ENCODE results near the gene LPO.

LPO gene

DNA sequence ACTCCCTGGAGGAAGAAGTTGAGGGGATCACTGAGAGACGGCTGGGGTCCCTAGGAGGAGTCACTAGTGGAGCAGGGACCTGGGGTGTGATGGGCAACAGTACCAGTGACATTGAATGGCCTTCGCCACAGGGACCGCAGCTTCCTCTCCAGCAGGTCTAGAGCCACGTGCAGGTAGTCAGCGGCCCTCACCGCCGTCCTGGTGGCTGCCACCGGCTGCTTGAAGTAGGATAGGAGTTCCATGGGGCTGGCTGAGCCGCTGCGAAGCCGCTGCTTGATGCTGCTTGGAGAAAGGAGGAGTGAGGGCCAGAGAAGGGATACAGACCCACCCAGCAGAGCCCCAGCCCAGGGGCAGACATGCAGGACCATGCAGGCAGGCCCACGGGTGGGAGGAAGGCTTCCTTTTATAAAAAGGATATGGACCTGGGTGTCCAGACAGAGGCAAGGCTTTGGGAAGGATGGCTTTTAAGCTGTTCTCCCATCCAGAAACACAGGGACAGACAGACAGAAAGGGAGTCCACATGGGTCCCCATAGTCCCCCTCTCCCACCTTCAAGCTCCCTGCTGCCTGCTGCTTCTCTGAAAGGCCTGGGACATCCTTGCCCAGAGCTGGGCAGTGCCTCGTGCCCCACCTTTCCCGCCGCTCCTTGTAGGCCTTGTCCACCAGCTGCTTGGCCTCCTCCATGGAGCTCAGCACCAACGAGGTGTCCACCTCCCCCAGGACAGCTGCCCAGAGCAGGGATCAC lies 41.5 kb downstream of the LPO start:
- TF ChIP-seq, protein P1, sequence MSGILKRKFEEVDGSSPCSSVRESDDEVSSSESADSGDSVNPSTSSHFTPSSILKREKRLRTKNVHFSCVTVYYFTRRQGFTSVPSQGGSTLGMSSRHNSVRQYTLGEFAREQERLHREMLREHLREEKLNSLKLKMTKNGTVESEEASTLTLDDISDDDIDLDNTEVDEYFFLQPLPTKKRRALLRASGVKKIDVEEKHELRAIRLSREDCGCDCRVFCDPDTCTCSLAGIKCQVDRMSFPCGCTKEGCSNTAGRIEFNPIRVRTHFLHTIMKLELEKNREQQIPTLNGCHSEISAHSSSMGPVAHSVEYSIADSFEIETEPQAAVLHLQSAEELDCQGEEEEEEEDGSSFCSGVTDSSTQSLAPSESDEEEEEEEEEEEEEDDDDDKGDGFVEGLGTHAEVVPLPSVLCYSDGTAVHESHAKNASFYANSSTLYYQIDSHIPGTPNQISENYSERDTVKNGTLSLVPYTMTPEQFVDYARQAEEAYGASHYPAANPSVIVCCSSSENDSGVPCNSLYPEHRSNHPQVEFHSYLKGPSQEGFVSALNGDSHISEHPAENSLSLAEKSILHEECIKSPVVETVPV (CRISPR knock-in tag; IDR thresholded peaks at IDR 0.05), result no peak
- TF ChIP-seq GLIS3 (CRISPR knock-in tag; IDR thresholded peaks at IDR 0.05) (no peak), TOX (CRISPR knock-in tag; IDR thresholded peaks at IDR 0.05; ENCODE audit: borderline replicate concordance) (no peak), BACH2 (CRISPR knock-in tag; IDR thresholded peaks at IDR 0.05; ENCODE audit: borderline replicate concordance) (no peak), ZC3H10 (CRISPR knock-in tag; IDR thresholded peaks at IDR 0.05) (no peak), ARNTL (CRISPR knock-in tag; IDR thresholded peaks at IDR 0.05; ENCODE audit: borderline replicate concordance, low read depth) (no peak), ZNF8 (CRISPR knock-in tag; IDR thresholded peaks at IDR 0.05) (no peak), ZFP30 (CRISPR knock-in tag; IDR thresholded peaks at IDR 0.05) (no peak), ISL1 (CRISPR knock-in tag; IDR thresholded peaks at IDR 0.05) (no peak), ESRRG (CRISPR knock-in tag; IDR thresholded peaks at IDR 0.05) (no peak), OSR1 (CRISPR knock-in tag; IDR thresholded peaks at IDR 0.05) (no peak)
- TF ChIP-seq, protein P2, sequence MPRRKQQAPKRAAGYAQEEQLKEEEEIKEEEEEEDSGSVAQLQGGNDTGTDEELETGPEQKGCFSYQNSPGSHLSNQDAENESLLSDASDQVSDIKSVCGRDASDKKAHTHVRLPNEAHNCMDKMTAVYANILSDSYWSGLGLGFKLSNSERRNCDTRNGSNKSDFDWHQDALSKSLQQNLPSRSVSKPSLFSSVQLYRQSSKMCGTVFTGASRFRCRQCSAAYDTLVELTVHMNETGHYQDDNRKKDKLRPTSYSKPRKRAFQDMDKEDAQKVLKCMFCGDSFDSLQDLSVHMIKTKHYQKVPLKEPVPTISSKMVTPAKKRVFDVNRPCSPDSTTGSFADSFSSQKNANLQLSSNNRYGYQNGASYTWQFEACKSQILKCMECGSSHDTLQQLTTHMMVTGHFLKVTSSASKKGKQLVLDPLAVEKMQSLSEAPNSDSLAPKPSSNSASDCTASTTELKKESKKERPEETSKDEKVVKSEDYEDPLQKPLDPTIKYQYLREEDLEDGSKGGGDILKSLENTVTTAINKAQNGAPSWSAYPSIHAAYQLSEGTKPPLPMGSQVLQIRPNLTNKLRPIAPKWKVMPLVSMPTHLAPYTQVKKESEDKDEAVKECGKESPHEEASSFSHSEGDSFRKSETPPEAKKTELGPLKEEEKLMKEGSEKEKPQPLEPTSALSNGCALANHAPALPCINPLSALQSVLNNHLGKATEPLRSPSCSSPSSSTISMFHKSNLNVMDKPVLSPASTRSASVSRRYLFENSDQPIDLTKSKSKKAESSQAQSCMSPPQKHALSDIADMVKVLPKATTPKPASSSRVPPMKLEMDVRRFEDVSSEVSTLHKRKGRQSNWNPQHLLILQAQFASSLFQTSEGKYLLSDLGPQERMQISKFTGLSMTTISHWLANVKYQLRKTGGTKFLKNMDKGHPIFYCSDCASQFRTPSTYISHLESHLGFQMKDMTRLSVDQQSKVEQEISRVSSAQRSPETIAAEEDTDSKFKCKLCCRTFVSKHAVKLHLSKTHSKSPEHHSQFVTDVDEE (CRISPR knock-in tag; IDR thresholded peaks at IDR 0.05), result no peak
- TF ChIP-seq, protein P3, sequence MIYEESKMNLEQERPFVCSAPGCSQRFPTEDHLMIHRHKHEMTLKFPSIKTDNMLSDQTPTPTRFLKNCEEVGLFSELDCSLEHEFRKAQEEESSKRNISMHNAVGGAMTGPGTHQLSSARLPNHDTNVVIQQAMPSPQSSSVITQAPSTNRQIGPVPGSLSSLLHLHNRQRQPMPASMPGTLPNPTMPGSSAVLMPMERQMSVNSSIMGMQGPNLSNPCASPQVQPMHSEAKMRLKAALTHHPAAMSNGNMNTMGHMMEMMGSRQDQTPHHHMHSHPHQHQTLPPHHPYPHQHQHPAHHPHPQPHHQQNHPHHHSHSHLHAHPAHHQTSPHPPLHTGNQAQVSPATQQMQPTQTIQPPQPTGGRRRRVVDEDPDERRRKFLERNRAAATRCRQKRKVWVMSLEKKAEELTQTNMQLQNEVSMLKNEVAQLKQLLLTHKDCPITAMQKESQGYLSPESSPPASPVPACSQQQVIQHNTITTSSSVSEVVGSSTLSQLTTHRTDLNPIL (CRISPR knock-in tag; IDR thresholded peaks at IDR 0.05; ENCODE audit: low read depth), result no peak
- ATAC-seq, result no peak

- no peak for ATAC-seq
- no peak for TF ChIP-seq ESRRG (CRISPR knock-in tag; IDR thresholded peaks at IDR 0.05)
- TF ChIP-seq, protein P4, sequence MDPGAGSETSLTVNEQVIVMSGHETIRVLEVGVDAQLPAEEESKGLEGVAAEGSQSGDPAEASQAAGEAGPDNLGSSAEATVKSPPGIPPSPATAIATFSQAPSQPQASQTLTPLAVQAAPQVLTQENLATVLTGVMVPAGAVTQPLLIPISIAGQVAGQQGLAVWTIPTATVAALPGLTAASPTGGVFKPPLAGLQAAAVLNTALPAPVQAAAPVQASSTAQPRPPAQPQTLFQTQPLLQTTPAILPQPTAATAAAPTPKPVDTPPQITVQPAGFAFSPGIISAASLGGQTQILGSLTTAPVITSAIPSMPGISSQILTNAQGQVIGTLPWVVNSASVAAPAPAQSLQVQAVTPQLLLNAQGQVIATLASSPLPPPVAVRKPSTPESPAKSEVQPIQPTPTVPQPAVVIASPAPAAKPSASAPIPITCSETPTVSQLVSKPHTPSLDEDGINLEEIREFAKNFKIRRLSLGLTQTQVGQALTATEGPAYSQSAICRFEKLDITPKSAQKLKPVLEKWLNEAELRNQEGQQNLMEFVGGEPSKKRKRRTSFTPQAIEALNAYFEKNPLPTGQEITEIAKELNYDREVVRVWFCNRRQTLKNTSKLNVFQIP (CRISPR knock-in tag; IDR thresholded peaks at IDR 0.05; ENCODE audit: borderline replicate concordance, low read depth), result no peak
- no peak for TF ChIP-seq TOX (CRISPR knock-in tag; IDR thresholded peaks at IDR 0.05; ENCODE audit: borderline replicate concordance)
- no peak for TF ChIP-seq ZNF70 (CRISPR knock-in tag; IDR thresholded peaks at IDR 0.05)
- TF ChIP-seq RARB (CRISPR knock-in tag; IDR thresholded peaks at IDR 0.05), result no peak
- no peak for TF ChIP-seq OSR1 (CRISPR knock-in tag; IDR thresholded peaks at IDR 0.05)
- TF ChIP-seq ZFP30 (CRISPR knock-in tag; IDR thresholded peaks at IDR 0.05), result no peak
- no peak for TF ChIP-seq BACH2 (CRISPR knock-in tag; IDR thresholded peaks at IDR 0.05; ENCODE audit: borderline replicate concordance)
Measured at GRCh38 chr17:58280480-58281217, 42.3 kb downstream of the LPO start, which contains the start of gene MPO. MPO (minus strand) TSS chr17:58280935; CDS start chr17:58280758, 177 bp downstream.

GRCh38 chr17:58281511-58282011 lies 43.2 kb downstream of the LPO start:
- no peak for ATAC-seq

More at GRCh38 chr17:58281511-58282011, 43.2 kb downstream of the LPO start:
- TF ChIP-seq ZFP30 (CRISPR knock-in tag; IDR thresholded peaks at IDR 0.05) (no peak), ESRRG (CRISPR knock-in tag; IDR thresholded peaks at IDR 0.05) (no peak), ZNF70 (CRISPR knock-in tag; IDR thresholded peaks at IDR 0.05) (no peak), ISL1 (CRISPR knock-in tag; IDR thresholded peaks at IDR 0.05) (no peak), SNAI2 (CRISPR knock-in tag; IDR thresholded peaks at IDR 0.05) (no peak)
- TF ChIP-seq, protein P4 (CRISPR knock-in tag; IDR thresholded peaks at IDR 0.05; ENCODE audit: borderline replicate concordance, low read depth), result no peak
